Measurements from ENCODE around the gene NOS1AP.

GRCh38 chr1:162213281-162213912 lies 143.9 kb downstream of the NOS1AP start:
- TF ChIP-seq CTCF (IDR thresholded peaks at IDR 0.05; ENCODE audit: low read depth, low read length, poor library complexity, severe bottlenecking) (no peak), EZH2phosphoT487 (IDR thresholded peaks at IDR 0.05; ENCODE audit: borderline replicate concordance, low read length) (no peak)

All from DOHH2 (cell line).